Activated CD4-positive, alpha-beta memory T cell treated with anti-CD3 and anti-CD28 coated beads for 36 hours (primary cell): Measurements from ENCODE around the gene OR2T6. TPM values are rescaled to one million over a fixed set of nuclear protein-coding genes. Genes with fewer than 3 reads are reported as not detected.
"Not testable (repeated sequence)": the region's sequence is repeated elsewhere in the genome, so short reads cannot be mapped to it uniquely, and the experiment has no call there.

Experiments used
- CTCF ChIA-PET: fragments of 350-600 bp; sonication (Branson Sonifier 250); formaldehyde crosslinking; loops from one replicate; lab custom pipeline; 2021; ENCODE audit warnings: antibody characterized with exemption, inconsistent platforms; lab: Charles Lee
- POLR2A ChIA-PET: fragments of 350-600 bp; sonication (Branson Sonifier 250); formaldehyde crosslinking; loops from one replicate; lab custom pipeline; 2021; ENCODE audit warnings: antibody characterized with exemption; lab: Charles Lee
- DNase-seq: peaks from one replicate; pipeline ENCODE4 v3.0.0-alpha.2; 2020
- H3K27ac Mint-ChIP-seq: one replicate; pipeline ENCODE4 v1.8.0; 2021; ENCODE audit warnings: mixed read lengths
- H3K27me3 Mint-ChIP-seq: one replicate; pipeline ENCODE4 v1.8.0; 2021; ENCODE audit warnings: mixed read lengths
- H3K36me3 Mint-ChIP-seq: one replicate; pipeline ENCODE4 v1.8.0; 2021; ENCODE audit warnings: mixed read lengths
- H3K4me1 Mint-ChIP-seq: one replicate; pipeline ENCODE4 v1.8.0; 2021; ENCODE audit warnings: low read depth, mixed read lengths
- H3K4me3 Mint-ChIP-seq: one replicate; pipeline ENCODE4 v1.8.0; 2021; ENCODE audit warnings: mild to moderate bottlenecking, mixed read lengths
- H3K9me3 Mint-ChIP-seq: one replicate; pipeline ENCODE4 v1.8.0; 2021; ENCODE audit warnings: mixed read lengths
- intact Hi-C: fragments of 100-400 bp; cut with micrococcal nuclease; formaldehyde crosslinking; loops from one replicate; pipeline ENCODE4 v1.15.1; 2023
- total RNA-seq, 2 experiments: library from RNA; stranded (reverse); gene quantifications; one replicate each; pipeline ENCODE4 v1.2.3, GENCODE V29; 2021

OR2T6 gene
- total RNA-seq, 2 experiments from 2014 or later: not detected

DNA sequence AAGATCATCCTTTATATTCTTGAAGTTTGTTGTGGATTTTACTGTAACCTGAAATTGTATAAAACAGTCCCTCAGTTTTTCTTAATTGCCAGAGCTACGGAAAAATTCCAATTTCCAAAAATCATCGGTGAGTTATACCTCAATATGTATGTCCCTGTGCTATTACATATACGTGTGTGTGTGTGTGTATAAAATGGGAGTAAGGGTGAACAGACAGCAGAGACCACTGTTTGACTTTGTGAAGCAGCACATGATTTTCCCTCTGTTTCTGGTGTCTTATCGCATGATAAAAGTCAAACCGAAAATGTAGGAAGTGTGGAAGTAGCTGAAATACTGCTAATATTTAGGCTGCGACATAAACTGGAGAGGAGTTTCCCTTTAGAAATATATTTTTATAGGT, 28.5 kb downstream of the OR2T6 start:
- Mint-ChIP-seq H3K36me3 (no peaks in the 10 kb centered on the region), H3K9me3 (peaks cover 3% of the 10 kb centered on the region), H3K4me1 (no peaks in the 10 kb centered on the region), H3K27me3 (no peaks in the 10 kb centered on the region), H3K27ac (no peak overlapping the region), H3K4me3 (no peak overlapping the region)
- POLR2A ChIA-PET: no interaction called here
- no peak for DNase-seq
- intact Hi-C loops: loop anchor here (1.0 to 10.0 kb wide), 3 partner anchors 181 to 403 kb away; no protein-coding TSS in a partner anchor
- CTCF ChIA-PET: interaction anchor here (0.7 to 1.5 kb wide), 7 partner anchors 10 to 403 kb away, joined by 3 to 5 read pairs (median 4); no protein-coding TSS in a partner anchor

DNA sequence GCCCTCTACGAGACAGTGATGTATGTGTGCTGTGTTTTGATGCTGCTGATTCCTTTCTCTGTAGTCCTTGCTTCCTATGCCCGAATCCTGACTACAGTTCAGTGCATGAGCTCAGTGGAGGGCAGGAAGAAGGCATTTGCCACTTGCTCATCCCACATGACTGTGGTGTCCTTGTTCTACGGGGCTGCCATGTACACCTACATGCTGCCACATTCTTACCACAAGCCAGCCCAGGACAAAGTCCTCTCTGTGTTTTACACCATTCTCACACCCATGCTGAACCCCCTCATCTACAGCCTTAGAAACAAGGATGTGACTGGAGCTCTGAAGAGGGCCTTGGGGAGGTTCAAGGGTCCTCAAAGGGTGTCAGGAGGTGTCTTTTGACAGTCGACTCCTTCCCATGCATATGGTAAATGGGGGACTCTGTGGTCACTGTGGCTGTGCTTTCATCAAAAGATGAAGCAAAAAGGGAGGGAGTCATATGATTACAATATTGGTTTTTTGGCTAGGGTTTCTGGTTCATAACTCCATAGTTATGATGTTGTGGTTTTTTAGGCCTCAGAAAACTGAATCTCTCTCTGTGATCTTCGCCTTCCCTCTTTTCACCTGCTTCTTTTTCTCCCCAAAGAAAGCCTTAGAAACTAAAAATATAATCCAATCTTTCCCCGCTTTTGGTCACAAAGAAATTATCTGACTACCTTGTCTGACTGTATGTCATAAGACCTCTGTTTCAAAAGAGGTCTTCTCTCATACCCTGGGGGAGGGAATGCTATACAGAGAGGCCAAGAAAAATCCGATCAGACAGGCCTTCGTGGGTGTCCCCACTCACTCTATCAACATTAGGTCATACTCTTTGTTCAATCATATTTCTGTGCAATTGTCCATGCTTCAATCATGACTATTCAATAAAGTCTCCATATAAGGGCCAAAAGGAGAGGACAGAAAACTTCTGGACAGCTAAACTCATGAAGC, 31.5 kb downstream of the OR2T6 start:
- Mint-ChIP-seq H3K4me3 (no peak overlapping the region), H3K4me1 (no peaks in the 10 kb centered on the region), H3K9me3 (peaks cover 15% of the 10 kb centered on the region), H3K27ac (no peak overlapping the region), H3K27me3 (no peaks in the 10 kb centered on the region), H3K36me3 (no peaks in the 10 kb centered on the region)
- intact Hi-C loops: loop anchor here (10.0 kb wide), 1 partner anchor 178 kb away; no protein-coding TSS in a partner anchor
- ChIA-PET CTCF (interaction anchor here (0.6 to 0.7 kb wide), 2 partner anchors 206 to 220 kb away, joined by 3 read pairs; no protein-coding TSS in a partner anchor), POLR2A (no interaction called here)
- no peak for DNase-seq

DNA sequence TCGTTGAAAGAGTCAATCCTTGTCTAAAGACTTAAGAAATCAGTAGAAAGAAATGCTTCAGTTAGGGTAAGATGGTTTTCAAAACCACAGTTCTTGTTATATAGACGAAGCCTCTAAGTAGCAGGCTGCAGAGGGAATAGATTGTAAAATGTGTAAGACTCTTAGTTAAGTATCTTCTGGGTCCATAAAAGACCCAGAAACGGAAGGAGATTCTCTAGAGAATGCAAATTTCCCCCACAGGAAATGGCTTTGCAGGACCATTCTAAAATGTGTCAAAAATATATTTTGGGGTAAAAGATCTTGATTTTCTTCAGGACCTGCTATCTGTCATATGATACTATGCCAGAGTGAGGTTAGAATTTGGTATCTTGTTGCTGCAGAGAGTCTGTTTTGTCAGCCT, 40.7 kb downstream of the OR2T6 start:
- ChIA-PET CTCF (no interaction called here), POLR2A (no interaction called here)
- peaks cover 21% of the 10 kb centered on the region for H3K4me1 Mint-ChIP-seq
- no peaks in the 10 kb centered on the region for H3K27me3 Mint-ChIP-seq
- no peak overlapping the region for H3K27ac Mint-ChIP-seq
- peaks cover 14% of the 10 kb centered on the region for H3K9me3 Mint-ChIP-seq
- no peak for DNase-seq
- intact Hi-C loops: no loop called here
- no peak overlapping the region for H3K4me3 Mint-ChIP-seq
- H3K36me3 Mint-ChIP-seq: peaks cover 6% of the 10 kb centered on the region

DNA sequence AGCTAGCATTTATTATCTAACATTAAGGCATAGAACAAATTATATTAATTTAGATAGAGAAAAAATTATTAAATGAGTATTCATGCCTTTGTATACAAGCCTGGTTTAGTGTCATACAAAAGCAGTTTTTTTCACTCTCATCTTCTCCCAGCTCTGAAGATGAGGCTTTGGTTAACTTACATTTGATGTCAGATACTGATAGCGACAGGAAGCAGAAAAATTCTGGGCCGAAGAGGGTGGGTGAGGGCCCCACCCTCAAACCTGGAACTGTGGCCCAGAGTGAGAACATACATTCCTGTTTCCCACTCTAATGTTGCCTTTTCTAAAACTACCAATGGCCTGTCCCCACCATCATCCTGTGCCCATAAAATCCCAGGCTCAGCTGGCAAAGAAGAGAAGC, 42.3 kb downstream of the OR2T6 start:
- peaks cover 21% of the 10 kb centered on the region for H3K4me1 Mint-ChIP-seq
- no peak overlapping the region for H3K27ac Mint-ChIP-seq
- no peak overlapping the region for H3K4me3 Mint-ChIP-seq
- H3K9me3 Mint-ChIP-seq: peaks cover 19% of the 10 kb centered on the region
- CTCF ChIA-PET: interaction anchor here (1.2 kb wide), 1 partner anchor 13 kb away, joined by 3 read pairs; no protein-coding TSS in a partner anchor
- no peak for DNase-seq
- POLR2A ChIA-PET: no interaction called here
- H3K27me3 Mint-ChIP-seq: no peaks in the 10 kb centered on the region
- peaks cover 6% of the 10 kb centered on the region for H3K36me3 Mint-ChIP-seq
- intact Hi-C loops: no loop called here

DNA sequence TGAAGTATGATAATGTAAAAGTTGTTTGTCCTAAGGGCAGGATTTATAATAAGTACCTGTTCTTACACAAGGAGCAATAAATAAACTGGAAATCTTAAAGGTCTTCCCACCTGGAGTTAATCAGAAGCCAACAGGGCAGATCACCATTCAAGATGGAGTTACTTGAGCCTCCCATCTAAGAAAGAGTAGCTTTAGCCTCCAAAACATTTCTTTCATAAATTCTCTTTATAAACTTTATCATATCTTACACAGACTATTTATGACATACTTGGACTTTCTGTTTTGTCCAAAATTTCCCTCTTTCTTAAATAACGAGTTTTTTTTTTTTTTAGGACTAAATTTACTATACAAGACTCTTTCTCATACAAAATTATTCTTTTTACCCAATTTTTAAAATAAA, 45.8 kb downstream of the OR2T6 start:
- no peak overlapping the region for H3K4me3 Mint-ChIP-seq
- intact Hi-C loops: no loop called here

DNA sequence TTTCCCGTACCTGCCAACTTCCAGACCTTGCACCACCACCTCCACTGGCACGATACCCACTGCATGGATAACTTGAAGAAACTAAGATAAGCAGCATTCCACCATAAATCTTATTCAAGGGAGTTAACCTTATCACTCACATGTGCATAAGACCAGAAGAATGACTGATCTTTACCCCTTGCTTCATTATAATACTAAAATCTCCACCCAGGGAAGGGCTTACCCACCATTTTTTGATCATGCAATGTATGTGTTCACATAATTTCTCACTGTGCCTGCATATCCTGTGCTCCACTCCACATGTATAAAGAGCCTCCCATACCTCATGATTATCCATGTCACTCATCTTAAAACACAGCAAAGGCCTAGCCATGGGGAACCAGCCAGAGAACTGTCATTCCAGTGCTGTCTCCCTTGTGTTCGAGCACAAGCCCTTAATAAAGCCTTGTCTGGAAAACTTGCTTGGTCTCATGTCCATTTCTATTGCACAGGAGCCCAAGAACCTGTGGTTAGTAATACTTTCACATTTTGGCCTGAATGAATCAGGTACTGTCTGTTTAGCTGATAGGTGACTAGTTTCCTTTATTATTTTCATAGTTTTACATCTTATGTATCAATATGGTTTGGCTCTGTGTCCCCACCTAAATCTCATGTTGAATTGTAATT, 52.1 kb downstream of the OR2T6 start:
- H3K9me3 Mint-ChIP-seq: peaks cover 11% of the 10 kb centered on the region
- DNase-seq, POLR2A ChIA-PET, H3K4me1 Mint-ChIP-seq, intact Hi-C loops, H3K27me3 Mint-ChIP-seq, H3K36me3 Mint-ChIP-seq, H3K4me3 Mint-ChIP-seq, H3K27ac Mint-ChIP-seq, CTCF ChIA-PET: not testable (repeated sequence)

More for the DNA sequence above, 45.8 kb downstream of the OR2T6 start:
- peaks cover 28% of the 10 kb centered on the region for H3K9me3 Mint-ChIP-seq
- H3K27me3 Mint-ChIP-seq: no peaks in the 10 kb centered on the region
- H3K4me1 Mint-ChIP-seq: peaks cover 17% of the 10 kb centered on the region
- peaks cover 6% of the 10 kb centered on the region for H3K36me3 Mint-ChIP-seq
- ChIA-PET POLR2A (no interaction called here), CTCF (no interaction called here)
- H3K27ac Mint-ChIP-seq: no peak overlapping the region
- DNase-seq: no peak

DNA sequence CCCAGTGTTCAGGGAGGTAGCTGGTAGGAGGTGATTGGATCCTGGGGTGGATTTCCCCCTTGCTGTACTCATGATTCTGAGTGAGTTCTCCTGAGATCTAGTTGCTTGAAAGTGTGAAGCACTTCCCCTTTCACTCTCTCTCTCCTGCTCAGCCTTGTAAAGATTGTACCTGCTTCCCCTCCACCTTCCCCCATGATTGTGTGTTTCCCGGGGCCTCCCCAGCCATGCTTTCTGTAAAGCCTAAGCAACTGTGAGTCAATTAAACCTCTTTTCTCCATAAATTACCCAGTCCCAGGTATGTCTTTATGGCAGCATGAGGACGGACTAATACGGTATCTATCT, 52.6 kb downstream of the OR2T6 start:
- intact Hi-C loops, DNase-seq, H3K9me3 Mint-ChIP-seq, H3K27me3 Mint-ChIP-seq, CTCF ChIA-PET, H3K4me1 Mint-ChIP-seq, H3K4me3 Mint-ChIP-seq, H3K27ac Mint-ChIP-seq, POLR2A ChIA-PET, H3K36me3 Mint-ChIP-seq: not testable (repeated sequence)

DNA sequence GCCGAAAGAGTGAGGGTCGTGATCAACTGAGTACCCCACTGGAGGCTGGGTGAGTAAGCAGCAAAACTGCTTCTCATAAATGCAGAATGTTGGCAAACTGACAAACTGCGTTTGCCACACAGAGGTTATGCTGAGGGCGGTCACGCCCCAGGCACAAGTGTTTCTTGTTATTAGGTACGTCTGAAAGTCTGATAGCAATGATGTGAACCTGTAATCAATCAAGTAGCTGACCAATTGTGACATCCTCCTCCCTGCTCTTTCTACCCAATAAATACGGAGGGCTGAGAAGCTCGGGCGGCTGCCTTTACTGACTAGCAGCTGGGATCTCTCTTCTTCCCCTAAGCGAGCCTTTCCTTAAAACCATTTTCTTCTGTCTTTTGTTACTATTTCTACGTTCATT, 56.1 kb downstream of the OR2T6 start:
- POLR2A ChIA-PET: not testable (repeated sequence)

DNA sequence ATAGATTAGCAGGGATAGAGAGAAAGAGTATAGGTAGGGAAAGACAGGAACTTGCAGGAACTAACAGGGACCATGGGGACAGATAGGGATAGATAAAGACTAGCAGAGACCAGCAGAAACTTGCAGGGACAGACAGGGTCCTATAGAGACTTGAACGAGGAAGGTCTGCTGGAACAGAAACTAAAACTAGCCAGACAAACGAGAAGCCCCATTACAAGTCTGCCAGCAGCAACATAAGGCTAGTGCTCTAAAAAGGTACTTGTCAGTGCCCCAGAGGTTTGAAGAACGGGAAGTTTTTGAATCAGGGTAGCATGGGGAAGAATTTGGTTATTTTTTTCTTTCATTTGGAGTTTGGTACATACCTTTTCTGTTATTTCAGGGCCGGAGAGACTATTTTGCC, 56.7 kb downstream of the OR2T6 start:
- H3K27me3 Mint-ChIP-seq, intact Hi-C loops, H3K4me3 Mint-ChIP-seq, H3K9me3 Mint-ChIP-seq, DNase-seq, H3K36me3 Mint-ChIP-seq, POLR2A ChIA-PET, H3K4me1 Mint-ChIP-seq, CTCF ChIA-PET, H3K27ac Mint-ChIP-seq: not testable (repeated sequence)

More for the DNA sequence above, 56.1 kb downstream of the OR2T6 start:
- H3K27ac Mint-ChIP-seq, H3K4me1 Mint-ChIP-seq, H3K36me3 Mint-ChIP-seq, H3K27me3 Mint-ChIP-seq, DNase-seq, intact Hi-C loops, CTCF ChIA-PET, H3K4me3 Mint-ChIP-seq, H3K9me3 Mint-ChIP-seq: not testable (repeated sequence)

DNA sequence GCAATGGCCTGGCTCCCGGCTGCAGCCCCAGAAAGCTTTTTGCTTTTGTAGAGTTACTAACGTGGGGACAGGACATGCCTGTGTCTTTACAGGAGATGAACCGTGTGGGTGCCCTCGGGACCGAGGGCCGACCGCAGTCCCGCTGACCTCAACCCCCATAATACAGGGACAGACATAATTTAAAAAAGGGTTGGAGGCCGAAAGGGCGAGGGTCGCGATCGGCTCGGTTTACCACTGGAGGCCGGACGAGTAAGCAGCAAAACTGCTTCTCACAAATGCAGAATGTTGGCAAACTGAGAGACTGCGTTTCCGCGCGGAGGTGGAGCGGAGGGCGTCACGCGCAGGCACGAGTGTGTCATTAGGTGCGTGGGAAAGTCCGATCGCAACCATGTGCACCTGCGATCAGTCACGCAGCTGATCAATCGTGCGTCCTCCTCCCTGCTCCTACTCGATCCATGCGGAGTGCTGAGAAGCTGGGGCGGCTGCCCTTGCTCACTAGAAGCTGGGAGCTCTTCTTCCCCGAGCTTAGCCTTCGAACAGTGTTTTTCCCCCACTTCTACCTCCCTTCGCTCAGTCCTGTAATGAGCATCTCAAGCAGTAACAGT, 58.4 kb downstream of the OR2T6 start:
- not testable (repeated sequence) for H3K36me3 Mint-ChIP-seq, H3K4me3 Mint-ChIP-seq

DNA sequence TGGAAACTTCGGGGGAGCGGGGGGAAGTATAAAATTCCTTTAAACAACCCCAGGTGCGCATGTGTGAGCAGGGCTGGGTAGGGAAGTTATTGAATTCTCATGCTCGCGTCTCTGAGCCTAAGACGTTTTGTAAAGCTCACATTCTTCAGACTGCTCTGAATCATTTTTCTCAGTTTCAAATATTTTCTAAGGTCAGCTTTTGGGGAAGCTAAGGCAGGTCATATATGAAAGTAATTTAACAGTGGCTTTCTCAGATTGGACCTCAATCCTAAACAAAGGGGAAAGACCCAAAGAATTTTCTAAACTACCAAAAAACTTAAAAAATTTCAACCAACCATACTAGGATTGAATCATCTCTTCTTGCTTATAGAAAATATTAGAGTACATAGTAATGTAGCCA, 59.4 kb downstream of the OR2T6 start:
- H3K9me3 Mint-ChIP-seq, POLR2A ChIA-PET, intact Hi-C loops, H3K4me3 Mint-ChIP-seq, H3K36me3 Mint-ChIP-seq, CTCF ChIA-PET, H3K27ac Mint-ChIP-seq, H3K4me1 Mint-ChIP-seq, DNase-seq, H3K27me3 Mint-ChIP-seq: not testable (repeated sequence)

More for the DNA sequence above, 58.4 kb downstream of the OR2T6 start:
- POLR2A ChIA-PET, H3K9me3 Mint-ChIP-seq, H3K27ac Mint-ChIP-seq, CTCF ChIA-PET, DNase-seq, H3K4me1 Mint-ChIP-seq, H3K27me3 Mint-ChIP-seq, intact Hi-C loops: not testable (repeated sequence)

DNA sequence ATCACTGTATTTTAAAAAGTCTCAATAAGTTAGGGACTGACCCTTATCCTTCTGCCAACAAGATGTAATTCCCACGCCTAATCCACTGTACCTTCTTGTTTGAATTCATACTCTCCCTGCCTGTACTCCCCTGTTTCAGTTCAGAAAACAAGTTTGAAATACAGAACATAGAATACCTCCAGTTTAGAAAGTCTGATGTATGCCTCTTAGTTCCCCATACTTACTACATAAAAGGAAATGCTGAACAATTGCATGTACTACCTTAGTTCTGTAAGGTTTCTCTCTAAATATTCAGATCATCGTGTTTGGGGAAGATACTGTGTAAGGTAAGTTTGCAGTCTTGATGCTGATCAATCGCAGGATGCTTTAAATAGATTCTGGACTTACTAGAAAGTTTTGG, 60.8 kb downstream of the OR2T6 start:
- POLR2A ChIA-PET, H3K4me3 Mint-ChIP-seq, H3K36me3 Mint-ChIP-seq, H3K9me3 Mint-ChIP-seq, H3K4me1 Mint-ChIP-seq, H3K27ac Mint-ChIP-seq, H3K27me3 Mint-ChIP-seq, CTCF ChIA-PET, DNase-seq, intact Hi-C loops: not testable (repeated sequence)
